HG02623 (cell line): ENCODE results near the gene INSYN2A.

ENCODE experiments used
- ATAC-seq: cut with Tn5 transposase; IDR thresholded peaks from one replicate; pipeline ENCODE4 v1.9.1; 2021; ENCODE audit warnings: moderate library complexity; ENCODE audit not compliant: unreplicated experiment

Gene INSYN2A

DNA sequence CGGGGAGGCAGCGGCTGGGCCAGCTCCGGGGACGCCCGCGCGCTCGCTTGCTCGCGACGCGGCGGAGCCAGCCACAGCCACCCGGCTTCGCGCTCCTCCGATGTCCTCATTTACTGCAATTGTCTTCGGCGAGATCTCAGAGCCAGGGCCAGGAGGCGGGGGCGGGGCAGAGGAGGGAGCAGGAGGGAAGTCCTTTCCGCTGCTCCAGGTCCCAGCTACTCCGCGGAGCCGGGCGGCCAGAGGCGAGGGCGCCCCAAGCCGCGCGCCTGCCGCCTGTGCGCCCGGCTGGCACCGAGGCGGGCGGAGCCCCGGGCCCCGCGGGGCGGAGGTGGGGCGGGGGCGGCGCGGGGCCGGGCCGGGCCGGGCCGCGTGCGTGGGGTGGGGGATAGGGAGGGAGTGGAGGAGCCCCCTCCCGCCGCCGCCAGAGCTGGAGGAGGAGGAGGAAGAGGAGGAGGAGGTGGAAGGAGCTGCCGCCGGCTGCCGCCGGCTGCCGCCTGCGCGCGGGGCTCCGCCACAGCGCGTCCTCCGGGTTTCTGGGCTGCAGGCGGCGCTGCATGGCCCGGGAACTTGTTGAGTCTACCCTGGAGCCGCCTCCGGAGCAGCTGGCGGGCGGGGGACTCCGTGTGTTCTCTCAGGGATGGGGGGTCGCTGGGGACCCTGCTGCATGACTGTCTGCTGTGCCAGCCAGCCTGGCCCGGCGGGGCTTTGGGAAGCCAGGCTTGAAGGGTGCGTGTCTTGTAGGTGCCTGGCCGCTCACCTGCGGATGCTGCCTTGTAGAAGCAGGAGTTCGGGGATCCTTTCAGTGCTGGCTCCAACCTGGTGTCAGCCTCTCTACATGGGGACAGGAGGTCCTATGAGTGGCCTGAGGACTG lies at the start of gene INSYN2A:
INSYN2A (minus strand) TSS at position 310 of the 872 bp plus-strand sequence. CDS start 20,196 bp downstream, outside the sequence.
- ATAC-seq, result no peak

GRCh38 chr10:127245456-127245855 lies 49.1 kb upstream of the INSYN2A start:
- no peak for ATAC-seq

DNA sequence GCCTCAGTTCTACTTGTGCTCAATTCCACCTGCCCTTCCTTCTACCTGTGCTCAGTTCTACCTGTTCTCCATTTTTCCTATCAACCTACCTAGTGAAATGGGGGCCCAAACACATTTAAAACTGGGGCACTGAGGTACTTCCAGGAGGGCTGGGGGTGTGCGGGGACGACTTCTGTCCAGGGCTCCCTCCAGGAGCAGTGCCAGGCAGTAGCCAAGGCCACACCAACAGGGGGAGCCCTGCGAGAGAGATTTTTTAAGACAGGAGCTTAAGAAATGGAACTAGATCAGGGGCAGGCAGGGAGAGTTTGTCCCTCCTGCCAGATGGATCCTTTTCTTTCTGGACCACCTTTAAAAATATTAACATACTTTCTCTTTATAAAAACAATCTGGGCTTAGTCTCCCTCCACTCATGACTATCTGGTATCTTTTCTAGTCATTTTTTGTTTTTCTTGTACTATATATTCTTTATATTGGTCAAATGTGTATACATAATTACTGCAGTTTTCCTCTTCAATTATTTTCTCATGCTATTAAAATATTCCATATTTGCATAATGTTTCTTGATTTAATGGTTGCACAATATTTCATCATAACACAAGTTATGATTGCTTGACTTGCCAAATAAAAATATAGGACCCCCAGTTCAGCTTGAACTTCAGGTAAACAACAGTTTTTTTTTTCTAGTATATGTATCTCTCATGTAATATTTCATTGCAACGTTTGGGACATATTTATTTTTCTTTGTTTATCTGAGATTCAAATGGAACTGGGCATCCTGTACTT lies 47.3 kb upstream of the INSYN2A start:
- no peak for ATAC-seq

GRCh38 chr10:127242914-127243313 lies 46.5 kb upstream of the INSYN2A start:
- ATAC-seq, result no peak

DNA sequence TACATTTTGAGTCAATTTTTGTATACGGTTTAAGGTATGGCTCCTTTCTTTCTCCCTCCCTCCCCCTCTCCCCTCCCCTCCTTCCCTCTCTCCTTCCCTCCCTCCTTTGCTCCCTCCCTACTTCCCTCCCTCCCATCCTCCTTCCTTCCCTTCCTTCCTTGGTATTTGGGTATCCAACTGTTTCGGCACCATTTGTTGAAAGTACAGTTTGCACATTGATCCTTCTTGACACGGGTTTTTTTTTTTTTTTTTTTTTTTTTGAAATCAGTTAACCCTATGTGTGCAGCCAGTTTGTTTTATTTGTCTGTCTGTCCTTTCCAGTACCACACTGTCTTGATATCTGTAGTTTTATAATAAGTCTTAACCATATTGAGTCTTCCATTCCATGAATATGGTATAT lies 39.9 kb upstream of the INSYN2A start:
- no peak for ATAC-seq

DNA sequence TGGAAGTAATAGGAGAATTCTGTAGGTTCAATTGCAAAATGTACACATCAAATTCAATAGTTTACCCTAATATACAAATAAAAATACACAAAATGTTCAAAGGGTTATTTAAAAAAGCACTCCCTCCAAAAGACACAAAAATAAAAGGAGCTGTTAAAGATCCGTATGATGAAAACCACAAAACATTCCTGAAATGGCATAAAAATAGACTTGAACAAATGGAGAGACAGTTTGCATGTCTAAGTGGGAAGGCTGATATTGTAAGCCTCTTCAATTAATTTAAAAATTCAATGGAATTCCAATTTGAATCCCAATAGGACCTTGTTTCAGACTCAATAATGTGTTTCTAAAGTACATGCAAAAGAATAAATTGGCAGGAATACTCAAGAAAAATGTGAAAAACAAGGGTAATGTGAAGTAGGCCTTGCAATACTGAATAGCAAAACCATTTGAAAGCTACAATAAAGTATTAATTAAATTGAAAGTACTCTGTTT lies 38.0 kb upstream of the INSYN2A start:
- ATAC-seq, result no peak

GRCh38 chr10:127228195-127228787 lies 31.9 kb upstream of the INSYN2A start:
- no peak for ATAC-seq

GRCh38 chr10:127227663-127228062 lies 31.3 kb upstream of the INSYN2A start:
- ATAC-seq, result no peak

- ATAC-seq, result no peak
These were observed 30.6 kb upstream of the INSYN2A start for GRCh38 chr10:127227027-127227426.

GRCh38 chr10:127221281-127221680 lies 24.9 kb upstream of the INSYN2A start:
- ATAC-seq, result no peak

DNA sequence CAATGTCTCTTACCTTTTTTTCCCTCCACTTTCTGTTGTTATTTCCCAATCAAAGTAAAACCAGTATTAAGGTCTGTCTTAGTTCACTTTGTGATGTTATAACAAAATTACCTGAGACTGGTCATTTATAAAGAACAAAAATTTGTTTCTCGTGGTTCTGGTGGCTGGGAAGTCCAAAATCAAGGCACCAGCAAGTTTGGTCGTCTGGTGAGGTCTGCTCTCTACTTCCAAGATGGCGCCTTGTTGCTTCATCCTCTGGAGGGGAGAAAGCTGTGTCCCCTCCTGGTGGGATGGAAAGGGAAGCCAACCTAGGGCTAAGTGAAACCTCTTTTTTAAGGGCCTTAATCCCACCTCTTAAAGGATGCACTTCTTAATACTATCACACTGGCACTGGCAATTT lies 22.3 kb upstream of the INSYN2A start:
- no peak for ATAC-seq

DNA sequence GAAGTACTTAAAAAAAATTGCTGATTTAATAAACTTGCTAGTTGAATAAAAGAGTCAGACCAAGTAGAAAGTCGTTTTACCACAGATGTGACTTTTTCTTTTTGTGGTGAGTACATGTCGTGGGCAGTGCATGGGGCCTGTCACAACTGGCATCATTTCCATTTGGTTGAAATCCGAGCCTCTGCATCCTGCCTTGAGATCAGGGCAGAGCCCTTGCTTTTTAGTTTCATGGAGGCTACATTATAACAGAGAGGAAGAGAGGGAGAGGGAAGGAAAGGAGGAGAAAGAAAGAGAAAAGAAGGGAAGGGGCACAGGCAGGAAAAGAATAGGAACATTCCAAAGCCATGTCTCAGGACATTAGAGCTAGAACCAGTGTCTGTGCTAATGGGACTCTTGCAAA lies 20.4 kb upstream of the INSYN2A start:
- no peak for ATAC-seq

- ATAC-seq, result no peak
These were observed 19.9 kb upstream of the INSYN2A start for GRCh38 chr10:127216274-127216673.

DNA sequence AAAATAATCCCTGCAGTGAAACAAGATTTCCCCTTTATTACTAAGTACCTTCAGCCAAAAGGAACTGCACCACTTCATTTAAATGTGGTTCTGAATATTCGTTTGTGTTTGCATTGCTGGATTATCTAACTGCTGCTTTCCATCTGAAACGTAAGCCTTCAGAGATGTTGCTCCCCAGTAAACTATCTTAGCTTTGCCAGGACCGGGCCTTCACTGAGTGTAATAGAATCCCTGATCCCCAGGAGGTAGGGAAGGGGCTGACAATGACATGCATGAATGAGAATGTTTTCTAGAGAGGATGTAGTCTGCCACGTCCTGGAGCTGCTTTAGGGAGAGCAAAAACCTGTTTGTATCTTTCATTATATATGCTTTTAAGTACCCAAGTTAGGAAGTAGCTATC lies 19.5 kb upstream of the INSYN2A start:
- ATAC-seq, result no peak

GRCh38 chr10:127210936-127211466 lies 14.6 kb upstream of the INSYN2A start:
- ATAC-seq, result no peak

GRCh38 chr10:127207081-127207480 lies 10.7 kb upstream of the INSYN2A start:
- no peak for ATAC-seq

- no peak for ATAC-seq
These were observed 6.7 kb upstream of the INSYN2A start for GRCh38 chr10:127203067-127203466.

GRCh38 chr10:127200646-127201045 lies 4.3 kb upstream of the INSYN2A start:
- no peak for ATAC-seq

GRCh38 chr10:127198721-127199120 lies 2.3 kb upstream of the INSYN2A start:
- no peak for ATAC-seq

DNA sequence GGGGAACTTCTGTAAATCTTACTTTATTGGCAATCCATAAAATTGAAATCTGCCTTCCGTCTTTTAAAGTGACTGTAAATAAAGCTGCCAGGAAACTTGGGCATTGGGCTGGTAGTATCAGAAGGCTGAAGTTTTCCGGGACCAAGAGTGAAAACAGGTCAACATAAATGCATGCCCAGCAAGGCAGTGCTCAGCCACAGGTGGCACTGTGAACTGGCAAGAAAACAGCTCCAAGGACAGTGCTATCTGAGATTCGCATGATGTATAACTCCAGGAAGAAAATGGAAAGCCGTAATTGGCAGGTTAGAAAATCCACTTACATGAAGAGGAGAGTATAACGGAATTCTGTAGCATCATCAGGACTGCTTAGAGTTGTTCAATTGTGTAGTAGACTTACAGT lies 1.9 kb upstream of the INSYN2A start:
- ATAC-seq, result no peak

DNA sequence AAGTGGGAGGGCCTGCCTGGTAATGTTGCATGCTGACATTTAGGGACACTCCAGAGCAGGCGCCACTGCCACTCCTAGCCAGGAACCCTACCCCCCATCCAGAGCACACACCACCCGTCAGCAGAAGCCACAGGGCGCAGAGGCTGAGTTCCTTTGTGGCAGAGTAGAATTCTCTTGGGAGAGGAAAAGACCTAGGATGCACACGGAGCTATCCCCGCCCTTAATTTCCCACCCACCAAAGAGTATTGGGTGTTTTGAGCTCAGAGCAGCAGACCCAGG lies 702 bp upstream of the INSYN2A start:
- ATAC-seq, result no peak
